ENCODE data around the gene ELK3. TPM values are rescaled to one million over a fixed set of nuclear protein-coding genes. Genes with fewer than 3 reads are reported as not detected.

The ELK3 gene
- 10 to 100 TPM; 44.4 to 92.7 (median 60.0) TPM for total RNA-seq
- 10 to 100 TPM; 14.5 to 29.7 (median 15.9) TPM for polyA plus RNA-seq
- long read RNA-seq, donor 1, full-length matches to known transcripts: 14 of 41 reads
- long read RNA-seq, donor 1, partial matches to known transcripts: 27 of 41 reads
- long read RNA-seq, donor 1, other reads (novel, unspliced or antisense): 0 of 41 reads
- long read RNA-seq, donor 2, full-length matches to known transcripts: 13 of 23 reads
- long read RNA-seq, donor 2, partial matches to known transcripts: 10 of 23 reads
- long read RNA-seq, donor 2, other reads (novel, unspliced or antisense): 0 of 23 reads

DNA sequence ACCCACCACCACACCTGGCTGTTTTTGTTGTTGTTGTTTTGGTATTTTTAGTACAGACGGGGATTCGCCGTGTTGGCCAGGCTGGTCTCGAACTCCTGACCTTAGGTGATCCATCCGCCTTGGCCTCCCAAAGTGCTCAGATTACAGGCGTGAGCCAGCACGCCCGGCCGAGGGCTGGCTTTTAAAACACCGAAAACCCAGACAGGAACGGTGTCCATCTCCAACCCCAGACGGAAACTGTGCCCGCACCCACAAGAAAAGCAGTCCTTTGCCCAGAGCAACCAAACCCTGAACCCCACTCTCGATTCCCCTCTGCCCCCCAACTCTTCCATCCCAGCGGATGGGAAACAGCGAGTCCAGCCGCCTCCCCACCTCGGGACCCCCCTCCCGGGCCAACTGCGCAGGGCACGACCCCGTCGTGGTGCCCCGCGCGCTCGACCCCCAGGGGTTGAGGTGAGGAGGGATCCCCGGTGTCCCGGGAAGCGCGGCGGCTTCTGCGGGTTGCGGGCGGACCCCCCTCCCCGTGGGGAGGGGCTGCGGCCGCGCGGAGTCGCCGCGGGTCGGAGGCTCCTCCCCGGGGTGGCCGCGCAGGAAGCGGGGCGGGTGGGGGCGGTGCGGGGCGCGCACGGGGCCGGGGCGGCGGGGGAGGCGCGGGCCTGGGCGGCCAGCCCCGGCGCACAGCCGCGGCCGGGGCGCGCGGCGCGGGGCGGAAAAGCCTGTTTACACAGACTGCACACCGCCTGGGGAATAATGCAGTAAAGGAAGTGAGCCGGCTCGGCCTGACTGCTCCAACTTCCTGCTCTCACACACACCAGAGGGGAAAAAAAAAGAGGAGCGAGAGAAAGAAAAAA is at the start of gene ELK3:
TSS of gene ELK3 (plus strand) at position 651 of the 851 bp plus-strand sequence.
- no peaks in the 10 kb centered on the region for H3K9me3 ChIP-seq
- intact Hi-C loops (cut with DNase I; ENCODE audit: low total_unique reads): no loop called here
- H3K36me3 ChIP-seq: no peaks in the 10 kb centered on the region
- peak; percentile 93 for DNase-seq
- peak within 1 kb of the TSS; percentile 78 to 96 (median 84) for H3K4me3 ChIP-seq
- peaks cover 20 to 72% (median 45%) of the 10 kb centered on the region in 6 donors for H3K4me1 ChIP-seq
- TF ChIP-seq, protein P1, sequence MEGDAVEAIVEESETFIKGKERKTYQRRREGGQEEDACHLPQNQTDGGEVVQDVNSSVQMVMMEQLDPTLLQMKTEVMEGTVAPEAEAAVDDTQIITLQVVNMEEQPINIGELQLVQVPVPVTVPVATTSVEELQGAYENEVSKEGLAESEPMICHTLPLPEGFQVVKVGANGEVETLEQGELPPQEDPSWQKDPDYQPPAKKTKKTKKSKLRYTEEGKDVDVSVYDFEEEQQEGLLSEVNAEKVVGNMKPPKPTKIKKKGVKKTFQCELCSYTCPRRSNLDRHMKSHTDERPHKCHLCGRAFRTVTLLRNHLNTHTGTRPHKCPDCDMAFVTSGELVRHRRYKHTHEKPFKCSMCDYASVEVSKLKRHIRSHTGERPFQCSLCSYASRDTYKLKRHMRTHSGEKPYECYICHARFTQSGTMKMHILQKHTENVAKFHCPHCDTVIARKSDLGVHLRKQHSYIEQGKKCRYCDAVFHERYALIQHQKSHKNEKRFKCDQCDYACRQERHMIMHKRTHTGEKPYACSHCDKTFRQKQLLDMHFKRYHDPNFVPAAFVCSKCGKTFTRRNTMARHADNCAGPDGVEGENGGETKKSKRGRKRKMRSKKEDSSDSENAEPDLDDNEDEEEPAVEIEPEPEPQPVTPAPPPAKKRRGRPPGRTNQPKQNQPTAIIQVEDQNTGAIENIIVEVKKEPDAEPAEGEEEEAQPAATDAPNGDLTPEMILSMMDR (IDR thresholded peaks at IDR 0.05 in 8 of 11, conservative IDR thresholded peaks at IDR 0.05 in 3 of 11): no peak
- TF ChIP-seq POLR2A (IDR thresholded peaks at IDR 0.05) (peak in 1 of 3 donors; percentile 74), POLR2AphosphoS5 (IDR thresholded peaks at IDR 0.05) (peak; percentile 68 to 81 (median 81))
- no peaks in the 10 kb centered on the region for H3K27me3 ChIP-seq (replicated peaks in 1 of 7)
- H3K27ac ChIP-seq: peak within 1 kb of the TSS; percentile 80 to 95 (median 90)
- 4 to 10% (median 5%) methylated on average over 32 to 75 of the region's 75 CpGs for WGBS, 5 donors

- H3K27ac ChIP-seq: no peak overlapping the region
- WGBS, 5 donors: 68 to 91% (median 80%) methylated on average over 2 of the region's 2 CpGs
- no peak overlapping the region for H3K4me3 ChIP-seq
- peaks cover 8 to 27% (median 23%) of the 10 kb centered on the region in 6 donors for H3K4me1 ChIP-seq
- DNase-seq: no peak
- H3K9me3 ChIP-seq: no peaks in the 10 kb centered on the region
- intact Hi-C loops (cut with DNase I; ENCODE audit: low total_unique reads): no loop called here
- H3K27me3 ChIP-seq (replicated peaks in 1 of 7): no peaks in the 10 kb centered on the region
- H3K36me3 ChIP-seq: no peaks in the 10 kb centered on the region
- no peak for TF ChIP-seq POLR2A (IDR thresholded peaks at IDR 0.05)
- no peak for TF ChIP-seq POLR2AphosphoS5 (IDR thresholded peaks at IDR 0.05)
- TF ChIP-seq, protein P1 (IDR thresholded peaks at IDR 0.05 in 8 of 11, conservative IDR thresholded peaks at IDR 0.05 in 3 of 11): no peak
These were observed 47.4 kb upstream of the ELK3 start for GRCh38 chr12:96146747-96147146.

DNA sequence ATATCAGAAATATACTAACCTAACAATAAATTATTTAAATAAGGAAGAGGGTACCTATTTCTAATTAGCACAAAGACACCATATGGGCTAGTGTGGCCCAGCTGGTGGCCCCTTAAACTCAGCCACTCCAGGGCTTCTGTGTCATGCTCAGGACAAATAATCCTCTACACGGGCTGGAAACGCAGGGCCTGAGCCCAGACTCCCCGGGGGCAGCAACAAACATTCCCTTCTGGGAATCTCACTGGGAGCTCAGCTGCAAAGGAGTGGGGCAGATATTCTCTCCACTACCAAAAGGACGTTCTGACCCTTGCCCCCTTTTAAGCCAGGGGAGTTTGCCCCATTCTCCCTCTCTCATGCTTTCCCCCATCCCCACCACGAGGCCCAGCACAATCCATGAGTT is 43.7 kb upstream of the ELK3 start:
- no peak for TF ChIP-seq POLR2A (IDR thresholded peaks at IDR 0.05)
- TF ChIP-seq, protein P1 (IDR thresholded peaks at IDR 0.05 in 8 of 11, conservative IDR thresholded peaks at IDR 0.05 in 3 of 11): no peak
- no peak for TF ChIP-seq POLR2AphosphoS5 (IDR thresholded peaks at IDR 0.05)
- no peaks in the 10 kb centered on the region for H3K36me3 ChIP-seq
- no peaks in the 10 kb centered on the region for H3K9me3 ChIP-seq
- no peaks in the 10 kb centered on the region for H3K4me1 ChIP-seq
- intact Hi-C loops (cut with DNase I; ENCODE audit: low total_unique reads): no loop called here
- H3K4me3 ChIP-seq: no peak overlapping the region
- WGBS, 5 donors: 82 to 88% (median 85%) methylated on average over 5 of the region's 5 CpGs
- H3K27me3 ChIP-seq (replicated peaks in 1 of 7): no peaks in the 10 kb centered on the region
- DNase-seq: no peak
- H3K27ac ChIP-seq: no peak overlapping the region

- Histone ChIP-seq H3K27me3 (replicated peaks in 1 of 7) (no peaks in the 10 kb centered on the region), H3K36me3 (no peaks in the 10 kb centered on the region), H3K4me1 (no peaks in the 10 kb centered on the region), H3K4me3 (no peak overlapping the region), H3K9me3 (no peaks in the 10 kb centered on the region), H3K27ac (no peak overlapping the region)
- TF ChIP-seq POLR2AphosphoS5 (IDR thresholded peaks at IDR 0.05) (no peak), POLR2A (IDR thresholded peaks at IDR 0.05) (no peak)
- TF ChIP-seq, protein P1 (IDR thresholded peaks at IDR 0.05 in 8 of 11, conservative IDR thresholded peaks at IDR 0.05 in 3 of 11): no peak
- no peak for DNase-seq
- intact Hi-C loops (cut with DNase I; ENCODE audit: low total_unique reads): no loop called here
- 92 to 97% (median 95%) methylated on average over 11 of the region's 11 CpGs for WGBS, 5 donors
These were observed 42.0 kb upstream of the ELK3 start for GRCh38 chr12:96152164-96152563.

All from spleen (tissue), 13 donors.